IMR-90 (cell line): ENCODE measurements around the gene TASP1. TPM values are rescaled to one million over a fixed set of nuclear protein-coding genes. Genes with fewer than 3 reads are reported as not detected.

Experiments used
- ATAC-seq: fragments of 200-7000 bp; cut with Tn5 transposase; 2 replicates; pipeline ENCODE4 v1.9.1; 2020; ENCODE audit warnings: low read depth, mild to moderate bottlenecking, moderate library complexity
- BruUV-seq: library from RNA; stranded (reverse); fragments of 400-500 nt; replicated peaks from 2 replicates; lab custom pipeline; 2021; lab: Mats Ljungman, UMichigan
- CTCF ChIA-PET: fragments of 300-600 bp; formaldehyde crosslinking; extraction: SDS; loops from one replicate; lab custom pipeline; 2021; ENCODE audit warnings: antibody characterized with exemption; lab: Yijun Ruan, JAX
- POLR2A ChIA-PET: fragments of 300-600 bp; sonication (Branson Sonifier 250); formaldehyde crosslinking; loops from one replicate; lab custom pipeline; 2022; ENCODE audit warnings: antibody characterized with exemption; ENCODE audit not compliant: unreplicated experiment; lab: Charles Lee
- DNase-seq: peaks from one replicate; pipeline ENCODE4 v3.0.0; 2013
- H2AFZ ChIP-seq: replicated peaks from 2 replicates; pipeline ENCODE3; 2013; ENCODE audit warnings: low read length, mild to moderate bottlenecking; ENCODE audit not compliant: poor library complexity
- H2AK5ac ChIP-seq: 2 replicates; pipeline ENCODE4 v1.6.1; 2013; ENCODE audit warnings: low read depth, low read length, inconsistent platforms
- H2AK9ac ChIP-seq: replicated peaks from 2 replicates; pipeline ENCODE3; 2013; ENCODE audit warnings: mild to moderate bottlenecking, low read depth, low read length, moderate library complexity; ENCODE audit not compliant: poor library complexity
- H2BK120ac ChIP-seq: 2 replicates; pipeline ENCODE4 v1.6.1; 2013; ENCODE audit warnings: low read depth, low read length, inconsistent platforms
- H2BK15ac ChIP-seq: 3 replicates; pipeline ENCODE4 v1.6.1; 2013; ENCODE audit warnings: low read depth, low read length, inconsistent platforms
- H2BK20ac ChIP-seq: 2 replicates; pipeline ENCODE4 v1.6.1; 2013; ENCODE audit warnings: low read depth, mild to moderate bottlenecking, inconsistent platforms, low read length, moderate library complexity
- H2BK5ac ChIP-seq: 2 replicates; pipeline ENCODE4 v1.6.1; 2013; ENCODE audit warnings: mild to moderate bottlenecking, low read depth, low read length, inconsistent platforms; ENCODE audit not compliant: poor library complexity, severe bottlenecking
- H3K14ac ChIP-seq: replicated peaks from 2 replicates; pipeline ENCODE4 v1.6.1; 2013; ENCODE audit warnings: low read depth, low read length, inconsistent platforms
- H3K18ac ChIP-seq: 2 replicates; pipeline ENCODE4 v1.6.1; 2013; ENCODE audit warnings: low read depth, low read length, control low read depth
- H3K23ac ChIP-seq: 2 replicates; pipeline ENCODE4 v1.6.1; 2013; ENCODE audit warnings: low read depth, low read length, inconsistent platforms
- H3K27ac ChIP-seq: 2 replicates; pipeline ENCODE4 v1.5.1; 2013; ENCODE audit warnings: mild to moderate bottlenecking, control low read depth, low read length; ENCODE audit not compliant: insufficient read depth
- H3K27me3 ChIP-seq: 2 replicates; pipeline ENCODE4 v1.6.1; 2013; ENCODE audit warnings: low read length; ENCODE audit not compliant: control insufficient read depth, insufficient read depth
- H3K36me3 ChIP-seq: 2 replicates; pipeline ENCODE4 v1.6.1; 2013; ENCODE audit warnings: low read length, mixed read lengths; ENCODE audit not compliant: control insufficient read depth, insufficient read depth
- H3K4ac ChIP-seq: 2 replicates; pipeline ENCODE4 v1.6.1; 2013; ENCODE audit warnings: low read depth, low read length, inconsistent platforms
- H3K4me1 ChIP-seq: 2 replicates; pipeline ENCODE4 v1.6.1; 2013; ENCODE audit warnings: low read length, mixed read lengths; ENCODE audit not compliant: control insufficient read depth, insufficient read depth
- H3K4me2 ChIP-seq: 2 replicates; pipeline ENCODE4 v1.6.1; 2013; ENCODE audit warnings: low read depth, mild to moderate bottlenecking, control low read depth, low read length, moderate library complexity
- H3K4me3 ChIP-seq: 2 replicates; pipeline ENCODE4 v1.5.1; 2013; ENCODE audit warnings: low read depth, mild to moderate bottlenecking, control low read depth, low read length, moderate library complexity; ENCODE audit not compliant: insufficient read depth
- H3K56ac ChIP-seq: 2 replicates; pipeline ENCODE4 v1.6.1; 2013; ENCODE audit warnings: low read length, inconsistent platforms; ENCODE audit not compliant: insufficient read depth; ENCODE audit errors: extremely low read depth
- H3K79me1 ChIP-seq, 2 experiments: 2 replicates each; pipeline ENCODE4 v1.6.1; 2013; ENCODE audit warnings: low read length in 2 of 2, inconsistent platforms in 1 of 2, low read depth in 1 of 2
- H3K9ac ChIP-seq: 2 replicates; pipeline ENCODE4 v1.6.1; 2013; ENCODE audit warnings: low read depth, low read length, control low read depth
- H3K9me1 ChIP-seq: 2 replicates; pipeline ENCODE4 v1.6.1; 2013; ENCODE audit warnings: low read length, inconsistent platforms; ENCODE audit not compliant: insufficient read depth
- H3K9me3 ChIP-seq: 2 replicates; pipeline ENCODE4 v1.6.1; 2013; ENCODE audit warnings: low read length; ENCODE audit not compliant: control insufficient read depth, insufficient read depth
- H4K20me1 ChIP-seq: 2 replicates; pipeline ENCODE4 v1.6.1; 2013; ENCODE audit warnings: low read length, inconsistent platforms; ENCODE audit not compliant: insufficient read depth
- H4K5ac ChIP-seq: 2 replicates; pipeline ENCODE4 v1.6.1; 2013; ENCODE audit warnings: mild to moderate bottlenecking, low read depth, low read length, control low read depth
- H4K8ac ChIP-seq, 2 experiments: 2 replicates each; pipeline ENCODE4 v1.6.1; 2013; ENCODE audit warnings: low read depth in 2 of 2, low read length in 2 of 2, control low read depth in 1 of 2, inconsistent platforms in 1 of 2
- H4K91ac ChIP-seq: 2 replicates; pipeline ENCODE4 v1.6.1; 2013; ENCODE audit warnings: low read depth, low read length, inconsistent platforms; ENCODE audit not compliant: insufficient read depth
- BHLHE40 ChIP-seq: fragments of 150-350 bp; IDR thresholded peaks from 2 replicates; pipeline ENCODE4 v1.6.1; 2016; ENCODE audit warnings: mild to moderate bottlenecking, low read depth, low read length
- CEBPB ChIP-seq: IDR thresholded peaks from 2 replicates; pipeline ENCODE4 v1.6.1; 2012; ENCODE audit warnings: low read depth, low read length, improper control_type of control experiment
- CHD1 ChIP-seq: IDR thresholded peaks from 2 replicates; pipeline ENCODE4 v1.6.1; 2012; ENCODE audit warnings: low read depth, low read length, improper control_type of control experiment
- MAFK ChIP-seq: IDR thresholded peaks from 2 replicates; pipeline ENCODE4 v1.6.1; 2012; ENCODE audit warnings: low read depth, low read length, improper control_type of control experiment
- MAZ ChIP-seq: IDR thresholded peaks from 2 replicates; pipeline ENCODE4 v1.6.1; 2012; ENCODE audit warnings: low read depth, mild to moderate bottlenecking, low read length, improper control_type of control experiment, moderate library complexity, borderline replicate concordance
- NFE2L2 ChIP-seq: fragments of 150-350 bp; IDR thresholded peaks from 2 replicates; pipeline ENCODE4 v1.6.1; 2016; ENCODE audit warnings: low read depth, mild to moderate bottlenecking, low read length
- POLR2A ChIP-seq: IDR thresholded peaks from 2 replicates; pipeline ENCODE4 v1.6.1; 2012; ENCODE audit warnings: mild to moderate bottlenecking, low read depth, low read length
- RAD21 ChIP-seq: IDR thresholded peaks from 2 replicates; pipeline ENCODE4 v1.6.1; 2012; ENCODE audit warnings: low read length, improper control_type of control experiment
- RCOR1 ChIP-seq: IDR thresholded peaks from 2 replicates; pipeline ENCODE4 v1.6.1; 2012; ENCODE audit warnings: mild to moderate bottlenecking, low read length, improper control_type of control experiment; ENCODE audit not compliant: insufficient replicate concordance
- RFX5 ChIP-seq: IDR thresholded peaks from 2 replicates; pipeline ENCODE4 v1.8.0; 2012; ENCODE audit warnings: low read depth, mild to moderate bottlenecking, low read length, moderate library complexity
- SMC3 ChIP-seq: fragments of 150-350 bp; IDR thresholded peaks from 2 replicates; pipeline ENCODE4 v1.6.1; 2016; ENCODE audit warnings: low read depth, mild to moderate bottlenecking, antibody characterized with exemption, low read length, moderate library complexity
- WGBS, 2 experiments: methylation state at CpG; one replicate each; pipeline versions ENCODE4 v1.1.5 to v1.1.7; 2013; ENCODE audit warnings: missing lambda C conversion rate in 2 of 2; ENCODE audit not compliant: insufficient read length in 1 of 2; ENCODE audit errors: extremely low coverage in 2 of 2; 5-methylcytosine and 5-hydroxymethylcytosine counted together
- dilution Hi-C: fragments of 300-500 bp; cut with HindIII; formaldehyde crosslinking; loops from one replicate; pipeline ENCODE4 v1.14.3; 2018; ENCODE audit warnings: low sequenced_read_pairs; ENCODE audit not compliant: unreplicated experiment
- in situ Hi-C: fragments of 300-500 bp; cut with MboI; formaldehyde crosslinking; loops from 3 replicates; pipeline ENCODE4 v1.14.3; 2019; ENCODE audit warnings: low sequenced_read_pairs, inconsistent platforms, mixed read lengths
- intact Hi-C: fragments of 100-400 bp; cut with micrococcal nuclease; formaldehyde crosslinking; loops from 2 replicates; pipeline ENCODE4 v1.10.0; 2022
- polyA plus RNA-seq, 3 experiments: library from polyadenylated mRNA; depleted of rRNA; stranded (reverse); fragments of >200 nt; gene quantifications; 2 replicates each; pipeline ENCODE4 v1.2.3, GENCODE V29; 2012; ENCODE audit warnings: low replicate concordance in 1 of 3
- total RNA-seq: library from RNA; depleted of rRNA; stranded (reverse); fragments of >200 nt; gene quantifications from 2 replicates; pipeline ENCODE4 v1.2.3, GENCODE V29; 2012

The TASP1 gene
- total and polyA plus RNA-seq, 2 of the 4 experiments (the other 2 are of a cell fraction), result 3.9 to 7.9 TPM

DNA sequence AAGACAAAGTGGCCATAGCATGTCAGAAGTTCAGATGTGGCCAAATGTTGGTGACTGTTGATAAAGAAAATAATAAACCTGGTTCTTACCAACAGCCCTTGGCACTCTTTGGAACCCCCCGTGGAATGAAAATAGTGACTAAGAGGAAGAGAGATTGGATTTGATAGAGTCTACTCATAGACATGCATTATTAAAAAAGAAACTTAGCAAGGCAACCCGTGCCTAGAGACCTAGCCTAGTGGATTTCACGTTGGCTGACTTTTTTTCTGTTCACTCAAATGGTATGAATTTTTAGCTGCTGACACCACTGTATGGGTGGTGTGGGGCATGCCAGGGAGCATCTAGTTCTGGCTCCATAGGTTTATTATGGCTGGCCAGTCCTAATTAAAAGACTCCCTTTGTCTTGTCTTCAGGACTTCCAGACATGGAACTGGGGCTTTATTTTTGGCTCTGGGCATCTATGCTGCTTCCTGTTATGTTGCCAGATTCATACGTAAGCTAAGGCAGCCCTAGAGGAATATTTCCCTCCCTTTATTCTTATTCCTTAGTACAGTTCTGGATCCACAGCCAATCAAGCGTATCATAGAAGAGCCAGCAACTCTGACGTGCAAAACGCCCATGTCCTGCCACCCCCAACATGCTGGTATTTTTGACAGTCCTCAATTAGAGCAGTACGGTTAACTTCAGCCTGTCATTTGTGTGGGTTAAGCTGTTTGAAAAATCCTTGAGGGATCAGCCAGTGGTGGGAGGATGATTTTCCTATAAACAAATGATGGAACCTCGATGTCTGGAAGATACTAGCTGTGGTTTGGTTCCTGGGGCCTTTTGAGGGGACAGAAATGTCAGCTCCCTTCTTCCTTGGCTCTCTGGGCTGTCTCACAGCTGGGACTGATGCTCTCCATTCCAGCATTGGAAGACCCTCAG lies 290.2 kb downstream of the TASP1 start (continued):
- TF ChIP-seq BHLHE40 (no peak), CHD1 (no peak)

DNA sequence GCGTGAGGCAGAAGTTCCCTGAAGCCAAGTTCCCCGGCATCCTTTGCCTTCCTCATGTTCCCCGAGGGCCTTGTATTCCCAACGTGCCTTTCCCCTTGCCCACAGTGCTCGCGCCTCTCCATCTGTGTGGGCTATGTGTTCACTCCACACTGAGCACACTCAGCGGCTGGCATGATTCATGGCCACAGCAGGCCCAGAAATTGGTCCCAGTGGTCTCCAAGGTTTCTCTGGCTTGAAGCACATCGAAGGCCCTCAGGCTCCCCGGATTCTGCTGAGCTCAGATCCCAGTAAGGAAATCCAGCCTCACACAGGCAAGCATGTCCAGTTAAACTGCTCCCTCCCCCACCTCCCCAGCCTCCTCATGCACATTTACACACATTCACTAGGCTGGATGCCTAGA lies 294.1 kb downstream of the TASP1 start:
- Histone ChIP-seq H4K5ac (no peak overlapping the region), H3K14ac (no peak overlapping the region), H3K4ac (no peak overlapping the region), H3K4me3 (no peak overlapping the region), H3K56ac (no peak overlapping the region), H3K27me3 (peaks cover 5% of the 10 kb centered on the region; the same call in 1 of the 2 replicates), H2AK5ac (no peak overlapping the region), H3K4me1 (peaks cover 12% of the 10 kb centered on the region), H2BK120ac (no peak overlapping the region), H4K91ac (no peak overlapping the region), H3K9ac (no peak overlapping the region), H3K36me3 (no peaks in the 10 kb centered on the region), H3K79me1 (no peaks in the 10 kb centered on the region), H2BK20ac (no peak overlapping the region), H3K23ac (no peak overlapping the region), H3K27ac (no peak overlapping the region), H2BK5ac (no peak overlapping the region), H2AFZ (no peak overlapping the region), H3K9me3 (no peaks in the 10 kb centered on the region), H4K8ac (no peak overlapping the region), H3K9me1 (no peaks in the 10 kb centered on the region; the same call in 1 of the 2 replicates), H2BK15ac (no peak overlapping the region), H3K18ac (no peak overlapping the region), H3K4me2 (no peak overlapping the region), H4K20me1 (no peaks in the 10 kb centered on the region), H2AK9ac (no peak overlapping the region)
- DNase-seq (no peak), ATAC-seq (no peak)
- intact Hi-C loops (no loop called here), dilution Hi-C loops (no loop called here), in situ Hi-C loops (no loop called here)
- CTCF ChIA-PET, result no interaction called here
- no TSS peak for BruUV-seq
- TF ChIP-seq NFE2L2 (no peak), CEBPB (no peak), RCOR1 (no peak), RFX5 (no peak), RAD21 (no peak), MAFK (no peak), MAZ (no peak), POLR2A (no peak), SMC3 (no peak)
- WGBS, 2 experiments, result 92% methylated on average over 7 of the region's 9 CpGs; no CpG with 5 or more reads in 1 of the 2 experiments
- POLR2A ChIA-PET, result no interaction called here
